ENCODE measurements around the gene FNDC5. TPM values are rescaled to one million over a fixed set of nuclear protein-coding genes. Genes with fewer than 3 reads are reported as not detected.

FNDC5 gene
- total and polyA plus RNA-seq, 2 of the 13 experiments (the other 11 are each of a cell fraction or from before 2014, with no cell fraction given) = 1.4 to 3.1 TPM

DNA sequence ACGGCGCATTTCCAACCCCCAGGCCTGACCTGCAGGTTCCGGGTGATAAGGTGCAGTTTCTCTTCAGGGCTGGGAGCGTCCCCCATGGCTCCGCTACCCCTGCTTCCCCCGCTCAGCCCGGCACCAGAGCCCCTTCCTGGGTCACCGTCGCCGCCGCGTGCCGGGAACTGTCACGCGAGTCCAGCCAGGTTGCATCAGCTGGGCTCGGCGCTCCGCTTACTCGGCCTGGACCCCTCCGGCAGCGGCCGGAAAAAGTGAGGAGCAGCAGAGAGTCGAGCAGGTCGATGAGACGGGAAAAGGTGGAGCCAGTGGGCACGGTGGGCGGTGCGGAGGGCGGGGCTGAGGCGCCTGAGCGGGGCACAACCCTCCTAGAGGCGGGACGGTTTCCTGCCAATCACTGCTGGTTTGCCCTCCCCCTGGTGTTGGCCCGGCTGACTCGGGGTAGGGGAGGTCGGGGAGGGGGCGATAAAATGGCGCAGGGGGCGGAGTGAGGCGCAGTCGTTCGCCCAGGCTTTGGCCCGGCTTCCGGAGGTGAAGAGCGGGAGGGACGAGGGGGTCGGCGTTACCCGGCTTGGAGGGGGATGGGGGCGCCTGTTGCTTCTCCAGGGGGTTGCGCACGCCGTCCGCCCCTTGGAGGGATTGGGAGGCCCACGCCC, 53.4 kb downstream of the FNDC5 start, which contains the start of the genes S100PBP and YARS1 (continued):
- TF ChIP-seq ZNF329 (CRISPR knock-in tag; IDR thresholded peaks at IDR 0.05; ENCODE audit: low read depth) (peak; percentile 83), KAT2B (IDR thresholded peaks at IDR 0.05; ENCODE audit: borderline replicate concordance, low read depth, low read length) (no peak), HNF4G (IDR thresholded peaks at IDR 0.05; ENCODE audit: borderline replicate concordance, low read depth, low read length) (0 out of 2 replicates have a peak, but pooled peaks have one; percentile 40), HNF4G (CRISPR knock-in tag; IDR thresholded peaks at IDR 0.05; ENCODE audit: borderline replicate concordance, low read depth) (0 out of 2 replicates have a peak, but pooled peaks have one; percentile 47), NFE2 (CRISPR knock-in tag; IDR thresholded peaks at IDR 0.05) (no peak), ZNF777 (CRISPR knock-in tag; IDR thresholded peaks at IDR 0.05) (no peak; the same call in 1 of the 2 replicates), ZNF224 (CRISPR knock-in tag; IDR thresholded peaks at IDR 0.05) (peak; percentile 92; the same call in 1 of the 2 replicates), SIX1 (CRISPR knock-in tag; IDR thresholded peaks at IDR 0.05; ENCODE audit: borderline replicate concordance) (0 out of 2 replicates have a peak, but pooled peaks have one; percentile 61), MTF2 (CRISPR knock-in tag; IDR thresholded peaks at IDR 0.05; ENCODE audit: borderline replicate concordance) (no peak), ZNF552 (CRISPR knock-in tag; IDR thresholded peaks at IDR 0.05; ENCODE audit: borderline replicate concordance) (peak; percentile 92)
- TF ChIP-seq, protein P1, sequence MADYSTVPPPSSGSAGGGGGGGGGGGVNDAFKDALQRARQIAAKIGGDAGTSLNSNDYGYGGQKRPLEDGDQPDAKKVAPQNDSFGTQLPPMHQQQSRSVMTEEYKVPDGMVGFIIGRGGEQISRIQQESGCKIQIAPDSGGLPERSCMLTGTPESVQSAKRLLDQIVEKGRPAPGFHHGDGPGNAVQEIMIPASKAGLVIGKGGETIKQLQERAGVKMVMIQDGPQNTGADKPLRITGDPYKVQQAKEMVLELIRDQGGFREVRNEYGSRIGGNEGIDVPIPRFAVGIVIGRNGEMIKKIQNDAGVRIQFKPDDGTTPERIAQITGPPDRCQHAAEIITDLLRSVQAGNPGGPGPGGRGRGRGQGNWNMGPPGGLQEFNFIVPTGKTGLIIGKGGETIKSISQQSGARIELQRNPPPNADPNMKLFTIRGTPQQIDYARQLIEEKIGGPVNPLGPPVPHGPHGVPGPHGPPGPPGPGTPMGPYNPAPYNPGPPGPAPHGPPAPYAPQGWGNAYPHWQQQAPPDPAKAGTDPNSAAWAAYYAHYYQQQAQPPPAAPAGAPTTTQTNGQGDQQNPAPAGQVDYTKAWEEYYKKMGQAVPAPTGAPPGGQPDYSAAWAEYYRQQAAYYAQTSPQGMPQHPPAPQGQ (CRISPR knock-in tag; IDR thresholded peaks at IDR 0.05; ENCODE audit: borderline replicate concordance) = no peak; the same call in 1 of the 2 replicates
- TF ChIP-seq, protein P2, sequence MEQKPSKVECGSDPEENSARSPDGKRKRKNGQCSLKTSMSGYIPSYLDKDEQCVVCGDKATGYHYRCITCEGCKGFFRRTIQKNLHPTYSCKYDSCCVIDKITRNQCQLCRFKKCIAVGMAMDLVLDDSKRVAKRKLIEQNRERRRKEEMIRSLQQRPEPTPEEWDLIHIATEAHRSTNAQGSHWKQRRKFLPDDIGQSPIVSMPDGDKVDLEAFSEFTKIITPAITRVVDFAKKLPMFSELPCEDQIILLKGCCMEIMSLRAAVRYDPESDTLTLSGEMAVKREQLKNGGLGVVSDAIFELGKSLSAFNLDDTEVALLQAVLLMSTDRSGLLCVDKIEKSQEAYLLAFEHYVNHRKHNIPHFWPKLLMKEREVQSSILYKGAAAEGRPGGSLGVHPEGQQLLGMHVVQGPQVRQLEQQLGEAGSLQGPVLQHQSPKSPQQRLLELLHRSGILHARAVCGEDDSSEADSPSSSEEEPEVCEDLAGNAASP (CRISPR knock-in tag; IDR thresholded peaks at IDR 0.05; ENCODE audit: borderline replicate concordance) = peak; percentile 88
